Glutamatergic neuron (in vitro differentiated cells): ENCODE results near the gene KIAA0232. TPM values are rescaled to one million over a fixed set of nuclear protein-coding genes. Genes with fewer than 3 reads are reported as not detected.
"Not testable (repeated sequence)": the region's sequence is repeated elsewhere in the genome, so short reads cannot be mapped to it uniquely, and the experiment has no call there.

Experiments
- DNase-seq: peaks from one replicate; pipeline ENCODE4 v3.0.0; 2022
- H3K27ac Mint-ChIP-seq: one replicate; pipeline ENCODE4 v1.8.0; 2020; ENCODE audit warnings: mild to moderate bottlenecking, mixed read lengths, inconsistent platforms; ENCODE audit not compliant: unreplicated experiment
- H3K27me3 Mint-ChIP-seq: one replicate; pipeline ENCODE4 v1.8.0; 2020; ENCODE audit warnings: mild to moderate bottlenecking, moderate library complexity, mixed read lengths, inconsistent platforms; ENCODE audit not compliant: unreplicated experiment
- H3K36me3 Mint-ChIP-seq: one replicate; pipeline ENCODE4 v1.8.0; 2020; ENCODE audit warnings: mild to moderate bottlenecking, mixed read lengths, inconsistent platforms; ENCODE audit not compliant: unreplicated experiment
- H3K4me1 Mint-ChIP-seq: one replicate; pipeline ENCODE4 v1.8.0; 2020; ENCODE audit warnings: mild to moderate bottlenecking, low read depth, mixed read lengths, inconsistent platforms; ENCODE audit not compliant: unreplicated experiment
- H3K4me3 Mint-ChIP-seq: one replicate; pipeline ENCODE4 v1.8.0; 2020; ENCODE audit warnings: mild to moderate bottlenecking, mixed read lengths, inconsistent platforms; ENCODE audit not compliant: unreplicated experiment
- H3K9me3 Mint-ChIP-seq: one replicate; pipeline ENCODE4 v1.8.0; 2020; ENCODE audit warnings: mild to moderate bottlenecking, moderate library complexity, mixed read lengths, inconsistent platforms; ENCODE audit not compliant: unreplicated experiment
- total RNA-seq: library from RNA; stranded (reverse); fragmentation: NEBNext Ultra II Directional; extraction: Animal tissue kit (Norgen Biotek cat#: 25700); gene quantifications from one replicate; pipeline ENCODE4 v1.2.1, GENCODE V29; 2021; ENCODE audit not compliant: unreplicated experiment
- TF ChIP-seq, protein P1 (sequence below): fragments of 200-600 bp; sonication (generic); IDR thresholded peaks from one replicate; pipeline ENCODE4 v1.5.0; 2021; ENCODE audit not compliant: partially characterized antibody, unreplicated experiment

Gene KIAA0232
- total RNA-seq, 1 donor from 2014 or later: 64.4 TPM

DNA sequence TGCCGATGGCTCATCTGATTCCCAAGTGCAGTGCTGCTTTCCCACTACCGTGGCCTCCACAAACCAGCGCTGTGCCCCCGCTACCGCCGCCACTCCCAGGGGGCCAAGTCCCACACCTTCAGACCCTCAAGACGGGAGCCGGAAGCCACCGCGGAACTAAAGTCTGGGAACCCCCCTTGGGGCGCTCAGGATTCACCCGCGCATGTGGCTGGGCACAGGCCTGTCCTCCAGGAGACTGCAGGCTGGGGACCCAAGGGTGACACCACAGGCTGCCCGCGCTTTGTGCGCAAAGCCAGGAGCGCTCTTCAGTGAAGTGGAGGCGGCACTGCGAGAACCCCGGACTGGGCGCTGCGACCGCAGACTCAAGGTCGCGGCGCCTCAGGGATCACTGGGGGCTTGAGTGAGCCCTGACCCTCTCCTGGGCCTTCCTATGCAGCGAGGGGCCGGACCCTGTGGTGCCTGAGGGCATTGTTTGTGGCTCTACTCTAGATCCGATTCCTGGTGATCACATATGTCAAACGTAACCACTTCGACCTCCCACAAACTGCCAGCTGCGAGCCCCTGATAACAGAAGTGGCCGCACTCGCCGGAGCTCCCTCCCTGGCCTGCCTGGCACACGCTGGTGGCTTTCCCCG is 106.7 kb downstream of the KIAA0232 start:
- no peak overlapping the region for H3K27ac Mint-ChIP-seq
- DNase-seq: no peak
- H3K36me3 Mint-ChIP-seq: no peaks in the 10 kb centered on the region
- H3K4me3 Mint-ChIP-seq: no peak overlapping the region
- TF ChIP-seq, protein P1, sequence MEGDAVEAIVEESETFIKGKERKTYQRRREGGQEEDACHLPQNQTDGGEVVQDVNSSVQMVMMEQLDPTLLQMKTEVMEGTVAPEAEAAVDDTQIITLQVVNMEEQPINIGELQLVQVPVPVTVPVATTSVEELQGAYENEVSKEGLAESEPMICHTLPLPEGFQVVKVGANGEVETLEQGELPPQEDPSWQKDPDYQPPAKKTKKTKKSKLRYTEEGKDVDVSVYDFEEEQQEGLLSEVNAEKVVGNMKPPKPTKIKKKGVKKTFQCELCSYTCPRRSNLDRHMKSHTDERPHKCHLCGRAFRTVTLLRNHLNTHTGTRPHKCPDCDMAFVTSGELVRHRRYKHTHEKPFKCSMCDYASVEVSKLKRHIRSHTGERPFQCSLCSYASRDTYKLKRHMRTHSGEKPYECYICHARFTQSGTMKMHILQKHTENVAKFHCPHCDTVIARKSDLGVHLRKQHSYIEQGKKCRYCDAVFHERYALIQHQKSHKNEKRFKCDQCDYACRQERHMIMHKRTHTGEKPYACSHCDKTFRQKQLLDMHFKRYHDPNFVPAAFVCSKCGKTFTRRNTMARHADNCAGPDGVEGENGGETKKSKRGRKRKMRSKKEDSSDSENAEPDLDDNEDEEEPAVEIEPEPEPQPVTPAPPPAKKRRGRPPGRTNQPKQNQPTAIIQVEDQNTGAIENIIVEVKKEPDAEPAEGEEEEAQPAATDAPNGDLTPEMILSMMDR: no peak
- H3K9me3 Mint-ChIP-seq: peaks cover 3% of the 10 kb centered on the region
- H3K4me1 Mint-ChIP-seq: peaks cover 1% of the 10 kb centered on the region
- no peaks in the 10 kb centered on the region for H3K27me3 Mint-ChIP-seq

DNA sequence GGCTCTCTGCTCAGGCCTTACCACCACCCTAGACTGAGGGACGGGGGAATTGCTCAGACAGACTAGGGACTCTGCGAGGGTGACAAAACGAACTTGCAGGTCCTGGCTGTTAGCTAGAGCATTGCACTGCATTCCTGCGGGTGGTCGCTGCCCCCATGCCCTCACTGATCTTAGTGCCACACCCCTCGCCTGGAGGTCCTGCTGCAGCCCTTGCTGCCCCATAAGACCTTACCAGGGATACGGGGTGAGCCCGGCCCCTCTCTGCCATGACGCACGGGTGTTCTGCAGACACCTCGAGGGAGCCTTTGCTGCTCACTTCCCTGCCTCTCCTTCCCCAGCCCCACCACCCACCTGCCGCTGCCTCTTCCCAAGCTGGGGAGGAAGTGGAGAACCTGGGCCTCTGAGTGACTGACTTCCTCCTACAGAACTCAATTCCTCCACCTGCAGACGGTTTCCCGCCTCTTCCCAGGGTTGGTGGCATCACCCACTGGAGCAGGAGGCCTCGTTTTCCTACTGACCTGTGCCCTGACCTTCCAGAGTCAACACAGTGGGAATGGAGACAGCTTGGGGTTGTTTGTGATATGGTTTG is 107.3 kb downstream of the KIAA0232 start:
- Mint-ChIP-seq H3K9me3 (peaks cover 3% of the 10 kb centered on the region), H3K27ac (peak overlapping the region; percentile 22), H3K27me3 (no peaks in the 10 kb centered on the region), H3K4me1 (peaks cover 1% of the 10 kb centered on the region), H3K36me3 (no peaks in the 10 kb centered on the region), H3K4me3 (no peak overlapping the region)
- DNase-seq: no peak
- TF ChIP-seq, protein P1: no peak

- peak overlapping the region; percentile 22 for H3K27ac Mint-ChIP-seq
- DNase-seq: no peak
- no peaks in the 10 kb centered on the region for H3K36me3 Mint-ChIP-seq
- peaks cover 1% of the 10 kb centered on the region for H3K4me1 Mint-ChIP-seq
- TF ChIP-seq, protein P1: no peak
- H3K27me3 Mint-ChIP-seq: no peaks in the 10 kb centered on the region
- H3K9me3 Mint-ChIP-seq: peaks cover 3% of the 10 kb centered on the region
- no peak overlapping the region for H3K4me3 Mint-ChIP-seq
Measured at GRCh38 chr4:6890358-6890757, 107.8 kb downstream of the KIAA0232 start.

GRCh38 chr4:6890971-6891370 is 108.4 kb downstream of the KIAA0232 start:
- not testable (repeated sequence) for H3K9me3 Mint-ChIP-seq, H3K27me3 Mint-ChIP-seq, DNase-seq, H3K4me3 Mint-ChIP-seq, H3K27ac Mint-ChIP-seq, H3K4me1 Mint-ChIP-seq, H3K36me3 Mint-ChIP-seq

- H3K9me3 Mint-ChIP-seq: peaks cover 2% of the 10 kb centered on the region
- TF ChIP-seq, protein P1: no peak
- H3K4me3 Mint-ChIP-seq: no peak overlapping the region
- DNase-seq: no peak
- H3K36me3 Mint-ChIP-seq: no peaks in the 10 kb centered on the region
- no peaks in the 10 kb centered on the region for H3K27me3 Mint-ChIP-seq
- peaks cover 1% of the 10 kb centered on the region for H3K4me1 Mint-ChIP-seq
- no peak overlapping the region for H3K27ac Mint-ChIP-seq
Measured at GRCh38 chr4:6891436-6892170, 109.1 kb downstream of the KIAA0232 start.
